ENCODE measurements around the gene GRIN3A.

GRCh38 chr9:101625876-101626275, 112.6 kb downstream of the GRIN3A start:
- no peak for TF ChIP-seq POLR2AphosphoS5 (IDR thresholded peaks at IDR 0.05)
- TF ChIP-seq CTCF (IDR thresholded peaks at IDR 0.05), result no peak
